H1 (cell line): ENCODE results near the gene RPS6KL1. TPM values are rescaled to one million over a fixed set of nuclear protein-coding genes. Genes with fewer than 3 reads are reported as not detected.

Experiments used
- CTCF ChIA-PET: fragments of 300-600 bp; sonication (Branson Sonifier 250); formaldehyde crosslinking; loops from one replicate; lab custom pipeline; 2021; ENCODE audit not compliant: partially characterized antibody; lab: Charles Lee
- POLR2A ChIA-PET: fragments of 300-600 bp; sonication (Branson Sonifier 250); formaldehyde crosslinking; loops from one replicate; lab custom pipeline; 2021; ENCODE audit warnings: inconsistent platforms; ENCODE audit not compliant: partially characterized antibody; lab: Charles Lee
- DNase-seq, 2 experiments: peaks; one replicate each; pipeline versions ENCODE4 v3.0.0 to v3.0.0-alpha.2; 2010 to 2022; ENCODE audit warnings: low spot score in 2 of 2, low read depth in 1 of 2, mixed read lengths in 1 of 2
- FAIRE-seq: peaks from 2 replicates; lab custom pipeline; 2011; peaks lifted over from hg19 to GRCh38; lab: Jason Lieb, UNC
- H2AFZ ChIP-seq: 2 replicates; pipeline ENCODE4 v1.8.1; 2012; ENCODE audit warnings: low read length, inconsistent platforms
- H2AK5ac ChIP-seq: 2 replicates; pipeline ENCODE4 v1.6.1; 2013; ENCODE audit warnings: low read depth, low read length
- H2BK120ac ChIP-seq: replicated peaks from 2 replicates; pipeline ENCODE3; 2013; ENCODE audit warnings: low read depth, low read length, inconsistent platforms
- H2BK12ac ChIP-seq: 2 replicates; pipeline ENCODE4 v1.6.1; 2013; ENCODE audit warnings: low read depth, low read length
- H2BK15ac ChIP-seq: 2 replicates; pipeline ENCODE4 v1.6.1; 2013; ENCODE audit warnings: low read length
- H2BK20ac ChIP-seq: 2 replicates; pipeline ENCODE4 v1.6.1; 2013; ENCODE audit warnings: low read length
- H2BK5ac ChIP-seq: 2 replicates; pipeline ENCODE4 v1.6.1; 2013; ENCODE audit warnings: low read depth, low read length
- H3K14ac ChIP-seq: 2 replicates; pipeline ENCODE4 v1.6.1; 2013; ENCODE audit warnings: inconsistent platforms; ENCODE audit not compliant: insufficient read length
- H3K18ac ChIP-seq: 2 replicates; pipeline ENCODE4 v1.6.1; 2013; ENCODE audit warnings: low read length; ENCODE audit errors: extremely low read depth
- H3K23ac ChIP-seq: 2 replicates; pipeline ENCODE4 v1.6.1; 2013; ENCODE audit warnings: inconsistent platforms; ENCODE audit not compliant: insufficient read length
- H3K23me2 ChIP-seq: 2 replicates; pipeline ENCODE4 v1.6.1; 2013; ENCODE audit warnings: low read depth, low read length
- H3K27ac ChIP-seq: 2 replicates; pipeline ENCODE4 v1.6.1; 2011; ENCODE audit warnings: low read depth, low read length, inconsistent platforms
- H3K27me3 ChIP-seq, 4 experiments: replicated peaks in 1 of 4; 1 replicate in 1 of 4; 2 replicates in 3 of 4; pipeline versions ENCODE4 v1.6.1 to v1.8.1; 2011 to 2013; ENCODE audit warnings: low read length in 3 of 4, mild to moderate bottlenecking in 3 of 4, inconsistent platforms in 2 of 4, mixed read lengths in 2 of 4, moderate library complexity in 1 of 4; ENCODE audit not compliant: control insufficient read depth in 3 of 4, insufficient read depth in 3 of 4; ENCODE audit errors: extremely low read depth in 1 of 4
- H3K36me3 ChIP-seq, 4 experiments: 2 replicates each; pipeline versions ENCODE4 v1.6.1 to v1.8.1; 2011 to 2013; ENCODE audit warnings: mild to moderate bottlenecking in 4 of 4, low read length in 3 of 4, moderate library complexity in 2 of 4, control low read depth in 1 of 4, inconsistent platforms in 1 of 4; ENCODE audit not compliant: insufficient read depth in 4 of 4, control insufficient read depth in 2 of 4
- H3K4ac ChIP-seq: replicated peaks from 2 replicates; pipeline ENCODE3; 2013; ENCODE audit warnings: low read length, low read depth, mixed read lengths, inconsistent platforms; ENCODE audit not compliant: insufficient read length
- H3K4me1 ChIP-seq, 4 experiments: replicated peaks in 1 of 4; 1 replicate in 1 of 4; 2 replicates in 3 of 4; pipeline versions ENCODE4 v1.6.1 to v1.8.1; 2011 to 2013; ENCODE audit warnings: low read length in 3 of 4, inconsistent platforms in 2 of 4, mixed read lengths in 1 of 4; ENCODE audit not compliant: insufficient read depth in 4 of 4, control insufficient read depth in 3 of 4
- H3K4me2 ChIP-seq, 2 experiments: 2 replicates each; pipeline versions ENCODE4 v1.6.1 to v1.8.1; 2011 to 2013; ENCODE audit warnings: low read depth in 2 of 2, low read length in 2 of 2, control low read depth in 1 of 2, inconsistent platforms in 1 of 2, mild to moderate bottlenecking in 1 of 2; ENCODE audit not compliant: insufficient read depth in 1 of 2
- H3K4me3 ChIP-seq, 4 experiments: fragments of 200-600, 300-600 bp in 1 of 4; sonication (generic), shearing (Covaris generic), sonication (Bioruptor Twin) in 1 of 4; 2 replicates each; pipeline versions ENCODE4 v1.5.1 to v1.8.1; 2011 to 2016; ENCODE audit warnings: low read length in 4 of 4, low read depth in 3 of 4, control low read depth in 2 of 4, inconsistent platforms in 2 of 4, mild to moderate bottlenecking in 2 of 4, mixed read lengths in 1 of 4, moderate library complexity in 1 of 4; ENCODE audit not compliant: insufficient read depth in 2 of 4; ENCODE audit errors: extremely low read depth in 1 of 4
- H3K56ac ChIP-seq: replicated peaks from 2 replicates; pipeline ENCODE3; 2013; ENCODE audit warnings: low read depth, mild to moderate bottlenecking, mixed read lengths, low read length, inconsistent platforms; ENCODE audit not compliant: insufficient read length
- H3K79me1 ChIP-seq: 2 replicates; pipeline ENCODE4 v1.6.1; 2013; ENCODE audit warnings: low read depth, low read length, control low read depth
- H3K79me2 ChIP-seq, 2 experiments: 2 replicates each; pipeline versions ENCODE4 v1.6.1 to v1.8.1; 2012 to 2013; ENCODE audit warnings: low read length in 2 of 2, mild to moderate bottlenecking in 2 of 2, inconsistent platforms in 1 of 2; ENCODE audit not compliant: insufficient read depth in 2 of 2, control insufficient read depth in 1 of 2
- H3K9ac ChIP-seq, 4 experiments: replicated peaks in 1 of 4; 1 replicate in 1 of 4; 2 replicates in 3 of 4; pipeline versions ENCODE4 v1.6.1 to v1.8.1; 2011 to 2013; ENCODE audit warnings: low read depth in 3 of 4, low read length in 3 of 4, control low read depth in 2 of 4, mild to moderate bottlenecking in 2 of 4, moderate library complexity in 2 of 4, inconsistent platforms in 1 of 4; ENCODE audit errors: extremely low read depth in 1 of 4
- H3K9me3 ChIP-seq, 2 experiments: 2 replicates each; pipeline versions ENCODE4 v1.6.1 to v1.8.1; 2012 to 2013; ENCODE audit warnings: mild to moderate bottlenecking in 2 of 2, moderate library complexity in 2 of 2, control low read depth in 1 of 2, inconsistent platforms in 1 of 2, low read depth in 1 of 2, low read length in 1 of 2, mixed read lengths in 1 of 2; ENCODE audit not compliant: insufficient read depth in 2 of 2
- H4K20me1 ChIP-seq, 2 experiments: replicated peaks in 1 of 2; 2 replicates each; pipeline versions ENCODE3 to v1.8.1; 2011 to 2013; ENCODE audit warnings: inconsistent platforms in 2 of 2, low read length in 2 of 2, mild to moderate bottlenecking in 1 of 2; ENCODE audit not compliant: insufficient read depth in 2 of 2, control insufficient read depth in 1 of 2
- H4K5ac ChIP-seq: 2 replicates; pipeline ENCODE4 v1.6.1; 2013; ENCODE audit warnings: low read length, low read depth, mixed read lengths, inconsistent platforms; ENCODE audit not compliant: insufficient read length
- H4K8ac ChIP-seq: 2 replicates; pipeline ENCODE4 v1.8.0; 2013; ENCODE audit warnings: mild to moderate bottlenecking, moderate library complexity, low read length, inconsistent platforms; ENCODE audit not compliant: insufficient read depth; ENCODE audit errors: extremely low read depth
- H4K91ac ChIP-seq: replicated peaks from 2 replicates; pipeline ENCODE3; 2013; ENCODE audit warnings: low read length, mixed read lengths, inconsistent platforms; ENCODE audit not compliant: insufficient read length
- BACH1 ChIP-seq: IDR thresholded peaks from 2 replicates; pipeline ENCODE4 v1.6.1; 2012; ENCODE audit warnings: low read length, improper control_type of control experiment
- CHD2 ChIP-seq: IDR thresholded peaks from 2 replicates; pipeline ENCODE4 v1.6.1; 2012; ENCODE audit warnings: low read length, improper control_type of control experiment
- EGR1 ChIP-seq: IDR thresholded peaks from 2 replicates; pipeline ENCODE4 v1.6.1; 2011; ENCODE audit warnings: low read depth, low read length, borderline replicate concordance
- FOSL1 ChIP-seq: IDR thresholded peaks from 2 replicates; pipeline ENCODE4 v1.6.1; 2011; ENCODE audit warnings: mild to moderate bottlenecking, low read depth, low read length, moderate library complexity; ENCODE audit not compliant: insufficient read depth
- POLR2AphosphoS5 ChIP-seq: IDR thresholded peaks from 2 replicates; pipeline ENCODE4 v1.6.1; 2011; ENCODE audit warnings: low read depth, low read length
- POU5F1 ChIP-seq: IDR thresholded peaks from 2 replicates; pipeline ENCODE4 v1.6.1; 2011; ENCODE audit warnings: low read depth, mild to moderate bottlenecking, low read length, moderate library complexity
- RFX5 ChIP-seq: IDR thresholded peaks from 2 replicates; pipeline ENCODE4 v1.6.1; 2011; ENCODE audit warnings: low read depth, low read length, improper control_type of control experiment, borderline replicate concordance
- TAF7 ChIP-seq: optimal IDR thresholded peaks from 2 replicates; pipeline ENCODE3; 2011; ENCODE audit warnings: low read depth, mild to moderate bottlenecking, inconsistent platforms, low read length, moderate library complexity, borderline replicate concordance
- WGBS, 2 experiments: shearing (Covaris generic) in 1 of 2; methylation state at CpG; one replicate each; pipeline versions ENCODE4 v1.1.6 to v1.1.7; 2013 to 2015; ENCODE audit warnings: low lambda C conversion rate in 2 of 2, mixed read lengths in 2 of 2, inconsistent platforms in 1 of 2, low coverage in 1 of 2, missing lambda C conversion rate in 1 of 2; ENCODE audit not compliant: insufficient replicate concordance in 2 of 2, insufficient coverage in 1 of 2, insufficient read length in 1 of 2; ENCODE audit errors: extremely low coverage in 1 of 2, missing lambda C conversion rate in 1 of 2; 5-methylcytosine and 5-hydroxymethylcytosine counted together
- polyA plus RNA-seq, 7 experiments: library from polyadenylated mRNA; depleted of rRNA in 3 of 7; stranded (reverse) in 5 of 7; unstranded in 2 of 7; fragments of >200 nt in 5 of 7; fragments of 200-250 nt in 2 of 7; gene quantifications; 1 replicate in 5 of 7; 2 replicates in 1 of 7; 4 replicates in 1 of 7; pipeline versions ENCODE4 v1.2.1 to v1.2.3, GENCODE V29; 2011 to 2013; ENCODE audit warnings: missing spikeins in 2 of 7, mixed read lengths in 2 of 7
- total RNA-seq: library from RNA; stranded (reverse); fragmentation: NEBNext Ultra II Directional; extraction: Animal tissue kit (Norgen Biotek cat#: 25700); gene quantifications from 2 replicates; pipeline ENCODE4 v1.2.1, GENCODE V29; 2021
- TF ChIP-seq, protein P1 (sequence below): IDR thresholded peaks from 2 replicates; pipeline ENCODE4 v1.6.1; 2012; ENCODE audit warnings: inconsistent platforms

Gene RPS6KL1
- total and polyA plus RNA-seq, 2 of the 8 experiments (the other 6 are each of a cell fraction or from before 2014, with no cell fraction given): 9.8 to 13.8 TPM

DNA sequence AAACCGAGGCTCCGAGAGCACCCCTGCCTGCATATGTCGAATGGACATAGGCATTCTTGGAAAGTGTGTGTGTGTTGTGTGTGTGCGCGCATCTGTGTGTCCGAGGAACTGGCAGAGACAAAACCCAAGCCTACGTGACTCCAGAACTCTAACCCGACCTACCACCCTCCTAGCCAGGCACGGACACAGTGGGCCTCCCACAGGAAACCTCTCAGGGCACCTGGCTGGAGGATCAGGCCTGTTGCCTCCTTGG lies 32.9 kb upstream of the RPS6KL1 start:
- Histone ChIP-seq H3K79me2 (no peaks in the 10 kb centered on the region), H3K4me2 (peak overlapping the region; percentile 71 to 80), H3K23ac (no peak overlapping the region), H3K18ac (peak overlapping the region; percentile 71), H3K23me2 (peaks cover 11% of the 10 kb centered on the region), H3K4me3 (peak overlapping the region; percentile 31 to 62 (median 56)), H2BK15ac (0 out of 2 replicates have a peak overlapping the region, but pooled peaks have one; percentile 29), H2AFZ (peak overlapping the region; percentile 9; the same call in 1 of the 2 replicates), H2BK120ac (no peak overlapping the region), H2AK5ac (no peak overlapping the region), H4K91ac (no peak overlapping the region), H2BK12ac (0 out of 2 replicates have a peak overlapping the region, but pooled peaks have one; percentile 39), H3K56ac (no peak overlapping the region), H4K5ac (no peak overlapping the region), H4K20me1 (no peaks in the 10 kb centered on the region), H3K9ac (peak overlapping the region in 1 of 4 experiments; percentile 35; a peak in 2 of 7 replicates)
- CTCF ChIA-PET: interaction anchor here (1.0 to 5.3 kb wide), 4 partner anchors 10 to 95 kb away, joined by 3 to 37 read pairs (median 20); no protein-coding TSS in a partner anchor
- TF ChIP-seq BACH1 (no peak), RFX5 (no peak), POU5F1 (no peak), EGR1 (no peak), POLR2AphosphoS5 (no peak), CHD2 (no peak), FOSL1 (no peak), TAF7 (no peak)
- TF ChIP-seq, protein P1, sequence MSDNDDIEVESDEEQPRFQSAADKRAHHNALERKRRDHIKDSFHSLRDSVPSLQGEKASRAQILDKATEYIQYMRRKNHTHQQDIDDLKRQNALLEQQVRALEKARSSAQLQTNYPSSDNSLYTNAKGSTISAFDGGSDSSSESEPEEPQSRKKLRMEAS: no peak
- TF ChIP-seq, all 59 proteins: peak for 0
- DNase-seq: no peak
- Histone ChIP-seq H3K27ac (no peak overlapping the region), H3K36me3 (no peaks in the 10 kb centered on the region), H4K8ac (peak overlapping the region; percentile 83; the same call in 1 of the 2 replicates), H3K14ac (no peak overlapping the region), H3K9me3 (no peaks in the 10 kb centered on the region), H3K4me1 (peaks cover 2 to 30% (median 15%) of the 10 kb centered on the region in 4 experiments), H3K27me3 (peaks cover 0 to 13% (median 12%) of the 10 kb centered on the region in 4 experiments; a peak in 5 of 7 replicates), H2BK20ac (no peak overlapping the region), H3K79me1 (no peaks in the 10 kb centered on the region), H3K4ac (peak overlapping the region; percentile 8), H2BK5ac (0 out of 2 replicates have a peak overlapping the region, but pooled peaks have one; percentile 24)
- WGBS, 2 experiments: 91% methylated on average over 9 of the region's 9 CpGs; no CpG with 5 or more reads in 1 of the 2 experiments
- FAIRE-seq: no peak
- POLR2A ChIA-PET: interaction anchor here (1.0 to 1.3 kb wide), 4 partner anchors 10 to 47 kb away, joined by 3 to 5 read pairs (median 4); partner anchors contain the start of gene EIF2B2
